HepG2 (cell line): Measurements from ENCODE around the gene VDAC1. TPM values are rescaled to one million over a fixed set of nuclear protein-coding genes. Genes with fewer than 3 reads are reported as not detected.
A peak's percentile ranks its signal among the peaks of the same experiment; 100 is the strongest.

Experiments
- ADNP ChIP-seq: sonication (generic); formaldehyde crosslinking; IDR thresholded peaks from 2 replicates; pipeline ENCODE4 v1.4.0; 2020; ENCODE audit warnings: missing genetic modification reagents
- LCORL ChIP-seq, 2 experiments: fragments of 450-650 bp in 1 of 2; sonication (generic) in 1 of 2; formaldehyde crosslinking in 1 of 2; IDR thresholded peaks; 2 replicates each; pipeline versions ENCODE4 v1.5.0 to v1.6.1; 2017 to 2020; ENCODE audit warnings: antibody characterized with exemption in 1 of 2, missing genetic modification reagents in 1 of 2
- NONO ChIP-seq, 2 experiments: fragments of 450-650 bp in 1 of 2; sonication (generic) in 1 of 2; formaldehyde crosslinking in 1 of 2; IDR thresholded peaks in 1 of 2; conservative IDR thresholded peaks in 1 of 2; 2 replicates each; pipeline versions ENCODE4 v1.6.1 to v1.8.0; 2017 to 2022; ENCODE audit warnings: mild to moderate bottlenecking in 1 of 2, missing genetic modification reagents in 1 of 2, moderate library complexity in 1 of 2
- NR2F6 ChIP-seq, 2 experiments: IDR thresholded peaks; 2 replicates each; pipeline ENCODE4 v1.6.1; 2016; ENCODE audit warnings: antibody characterized with exemption in 1 of 2, mild to moderate bottlenecking in 1 of 2
- SALL1 ChIP-seq: sonication (generic); formaldehyde crosslinking; IDR thresholded peaks from 2 replicates; pipeline ENCODE4 v1.8.0; 2022; ENCODE audit warnings: mild to moderate bottlenecking, missing genetic modification reagents
- SNAPC2 ChIP-seq: sonication (generic); formaldehyde crosslinking; IDR thresholded peaks from 2 replicates; pipeline ENCODE4 v1.8.1; 2022; ENCODE audit warnings: mild to moderate bottlenecking, missing genetic modification reagents
- ZFP90 ChIP-seq: sonication (generic); formaldehyde crosslinking; IDR thresholded peaks from 2 replicates; pipeline ENCODE4 v1.8.0; 2022; ENCODE audit warnings: missing genetic modification reagents, mild to moderate bottlenecking, inconsistent platforms, borderline replicate concordance
- ZNF816 ChIP-seq: sonication (generic); formaldehyde crosslinking; IDR thresholded peaks from 2 replicates; pipeline ENCODE4 v1.8.0; 2022; ENCODE audit warnings: missing genetic modification reagents, mild to moderate bottlenecking, borderline replicate concordance
- polyA plus RNA-seq, 8 experiments: library from polyadenylated mRNA; depleted of rRNA in 3 of 8; stranded (reverse) in 7 of 8; unstranded in 1 of 8; fragments of >200 nt; fragmentation: Illumina TruSeq in 4 of 8; extraction: Trizol in 4 of 8; gene quantifications; 2 replicates each; pipeline versions ENCODE4 v1.2.1 to v1.2.3, GENCODE V29; 2011 to 2016; ENCODE audit warnings: low read depth in 4 of 8, missing spikeins in 1 of 8, mixed read lengths in 1 of 8; ENCODE audit not compliant: insufficient read depth in 1 of 8
- total RNA-seq, 5 experiments: library from RNA; depleted of rRNA; stranded (reverse); fragments of >200 nt; fragmentation: Illumina TruSeq; extraction: Trizol; gene quantifications; 2 replicates each; pipeline ENCODE4 v1.2.3, GENCODE V29; 2016; ENCODE audit warnings: low read depth in 1 of 5
- TF ChIP-seq, protein P1 (sequence below): sonication (generic); formaldehyde crosslinking; IDR thresholded peaks from 2 replicates; pipeline ENCODE4 v1.4.0; 2020; ENCODE audit warnings: mild to moderate bottlenecking, missing genetic modification reagents
- TF ChIP-seq, protein P2 (sequence below): sonication (generic); formaldehyde crosslinking; IDR thresholded peaks from 2 replicates; pipeline ENCODE4 v1.5.0; 2020; ENCODE audit warnings: mild to moderate bottlenecking, missing genetic modification reagents, borderline replicate concordance
- TF ChIP-seq, protein P3 (sequence below): sonication (generic); formaldehyde crosslinking; conservative IDR thresholded peaks from 2 replicates; pipeline ENCODE4 v1.8.1; 2023; ENCODE audit warnings: missing genetic modification reagents
- TF ChIP-seq, protein P4 (sequence below): IDR thresholded peaks from 2 replicates; pipeline ENCODE4 v1.4.0; 2020; ENCODE audit warnings: mild to moderate bottlenecking, missing genetic modification reagents
- TF ChIP-seq, protein P5 (sequence below): sonication (generic); formaldehyde crosslinking; IDR thresholded peaks from 2 replicates; pipeline ENCODE4 v1.5.1; 2020; ENCODE audit warnings: missing genetic modification reagents, mild to moderate bottlenecking, borderline replicate concordance
- TF ChIP-seq, protein P6 (sequence below): sonication (generic); formaldehyde crosslinking; IDR thresholded peaks from 2 replicates; pipeline ENCODE4 v1.4.0; 2020; ENCODE audit warnings: mild to moderate bottlenecking, missing genetic modification reagents

Gene VDAC1
- total and polyA plus RNA-seq, 2 of the 13 experiments (the other 11 are each of a cell fraction or from before 2014, with no cell fraction given), result 112 to 380 TPM

DNA sequence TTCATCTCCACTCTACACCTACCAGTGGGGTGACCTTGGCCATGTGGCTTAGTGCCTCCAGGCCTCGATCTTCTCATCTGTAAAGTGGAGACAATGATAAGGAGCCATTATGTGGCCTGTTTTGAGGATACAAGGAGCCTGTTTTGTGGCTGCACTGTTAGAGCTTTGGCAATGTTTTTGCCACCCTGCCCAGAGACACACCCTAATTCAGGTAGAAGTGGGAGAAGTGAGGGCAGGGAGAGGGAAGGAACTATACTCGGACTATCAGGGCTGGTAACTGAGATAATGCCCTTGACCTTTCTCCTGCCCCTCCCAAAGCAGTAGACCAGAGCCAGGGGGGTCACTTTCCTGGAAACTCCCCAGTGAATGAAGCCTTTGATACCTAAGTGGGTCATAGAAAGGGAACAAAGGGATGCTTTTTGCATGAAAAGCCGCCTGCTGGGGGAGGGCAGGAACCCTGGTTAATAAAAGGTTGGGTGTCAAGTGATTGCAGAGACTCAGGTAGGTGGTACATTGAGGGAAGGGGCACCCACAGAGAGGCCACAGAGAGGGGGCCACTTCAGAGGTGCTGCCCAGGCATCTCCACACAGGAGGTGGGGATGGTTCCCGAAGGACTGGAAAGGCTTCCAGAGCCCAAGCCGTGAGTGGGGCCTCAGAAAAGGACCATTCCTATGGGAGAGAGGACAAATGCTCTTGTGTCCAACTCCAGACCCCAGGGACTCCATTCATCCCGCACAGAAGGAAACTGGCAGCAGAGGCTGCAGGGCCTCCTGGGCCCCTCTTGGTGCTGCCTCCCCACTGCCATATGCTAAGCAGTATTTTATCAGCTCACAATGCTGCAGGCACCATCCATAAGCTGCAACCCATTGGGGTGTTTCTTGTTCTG lies 42.3 kb upstream of the VDAC1 start (continued):
- TF ChIP-seq, protein P1, sequence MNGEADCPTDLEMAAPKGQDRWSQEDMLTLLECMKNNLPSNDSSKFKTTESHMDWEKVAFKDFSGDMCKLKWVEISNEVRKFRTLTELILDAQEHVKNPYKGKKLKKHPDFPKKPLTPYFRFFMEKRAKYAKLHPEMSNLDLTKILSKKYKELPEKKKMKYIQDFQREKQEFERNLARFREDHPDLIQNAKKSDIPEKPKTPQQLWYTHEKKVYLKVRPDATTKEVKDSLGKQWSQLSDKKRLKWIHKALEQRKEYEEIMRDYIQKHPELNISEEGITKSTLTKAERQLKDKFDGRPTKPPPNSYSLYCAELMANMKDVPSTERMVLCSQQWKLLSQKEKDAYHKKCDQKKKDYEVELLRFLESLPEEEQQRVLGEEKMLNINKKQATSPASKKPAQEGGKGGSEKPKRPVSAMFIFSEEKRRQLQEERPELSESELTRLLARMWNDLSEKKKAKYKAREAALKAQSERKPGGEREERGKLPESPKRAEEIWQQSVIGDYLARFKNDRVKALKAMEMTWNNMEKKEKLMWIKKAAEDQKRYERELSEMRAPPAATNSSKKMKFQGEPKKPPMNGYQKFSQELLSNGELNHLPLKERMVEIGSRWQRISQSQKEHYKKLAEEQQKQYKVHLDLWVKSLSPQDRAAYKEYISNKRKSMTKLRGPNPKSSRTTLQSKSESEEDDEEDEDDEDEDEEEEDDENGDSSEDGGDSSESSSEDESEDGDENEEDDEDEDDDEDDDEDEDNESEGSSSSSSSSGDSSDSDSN (CRISPR knock-in tag), result peak; percentile 55; the same call in 1 of the 2 replicates
- TF ChIP-seq, protein P2, sequence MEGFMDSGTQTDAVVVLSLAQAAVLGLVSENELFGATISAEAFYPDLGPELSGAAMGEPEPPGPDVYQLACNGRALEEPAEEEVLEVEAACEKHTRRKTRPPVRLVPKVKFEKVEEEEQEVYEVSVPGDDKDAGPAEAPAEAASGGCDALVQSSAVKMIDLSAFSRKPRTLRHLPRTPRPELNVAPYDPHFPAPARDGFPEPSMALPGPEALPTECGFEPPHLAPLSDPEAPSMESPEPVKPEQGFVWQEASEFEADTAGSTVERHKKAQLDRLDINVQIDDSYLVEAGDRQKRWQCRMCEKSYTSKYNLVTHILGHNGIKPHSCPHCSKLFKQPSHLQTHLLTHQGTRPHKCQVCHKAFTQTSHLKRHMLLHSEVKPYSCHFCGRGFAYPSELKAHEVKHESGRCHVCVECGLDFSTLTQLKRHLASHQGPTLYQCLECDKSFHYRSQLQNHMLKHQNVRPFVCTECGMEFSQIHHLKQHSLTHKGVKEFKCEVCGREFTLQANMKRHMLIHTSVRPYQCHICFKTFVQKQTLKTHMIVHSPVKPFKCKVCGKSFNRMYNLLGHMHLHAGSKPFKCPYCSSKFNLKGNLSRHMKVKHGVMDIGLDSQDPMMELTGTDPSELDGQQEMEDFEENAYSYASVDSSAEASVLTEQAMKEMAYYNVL, result peak; percentile 74; the same call in 1 of the 2 replicates
- TF ChIP-seq, protein P3, sequence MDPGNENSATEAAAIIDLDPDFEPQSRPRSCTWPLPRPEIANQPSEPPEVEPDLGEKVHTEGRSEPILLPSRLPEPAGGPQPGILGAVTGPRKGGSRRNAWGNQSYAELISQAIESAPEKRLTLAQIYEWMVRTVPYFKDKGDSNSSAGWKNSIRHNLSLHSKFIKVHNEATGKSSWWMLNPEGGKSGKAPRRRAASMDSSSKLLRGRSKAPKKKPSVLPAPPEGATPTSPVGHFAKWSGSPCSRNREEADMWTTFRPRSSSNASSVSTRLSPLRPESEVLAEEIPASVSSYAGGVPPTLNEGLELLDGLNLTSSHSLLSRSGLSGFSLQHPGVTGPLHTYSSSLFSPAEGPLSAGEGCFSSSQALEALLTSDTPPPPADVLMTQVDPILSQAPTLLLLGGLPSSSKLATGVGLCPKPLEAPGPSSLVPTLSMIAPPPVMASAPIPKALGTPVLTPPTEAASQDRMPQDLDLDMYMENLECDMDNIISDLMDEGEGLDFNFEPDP (CRISPR knock-in tag), result no peak
- TF ChIP-seq ADNP (CRISPR knock-in tag), result peak; percentile 66; the same call in 1 of the 2 replicates
- TF ChIP-seq LCORL (IDR thresholded peaks at IDR 0.05), result no peak
- peak; percentile 33; the same call in 1 of the 2 replicates for TF ChIP-seq LCORL (CRISPR knock-in tag; IDR thresholded peaks at IDR 0.05)
- TF ChIP-seq NR2F6 (IDR thresholded peaks at IDR 0.05), result peak; percentile 98
- peak; percentile 99 for TF ChIP-seq NR2F6 (CRISPR knock-in tag; IDR thresholded peaks at IDR 0.05)
- TF ChIP-seq, protein P4, sequence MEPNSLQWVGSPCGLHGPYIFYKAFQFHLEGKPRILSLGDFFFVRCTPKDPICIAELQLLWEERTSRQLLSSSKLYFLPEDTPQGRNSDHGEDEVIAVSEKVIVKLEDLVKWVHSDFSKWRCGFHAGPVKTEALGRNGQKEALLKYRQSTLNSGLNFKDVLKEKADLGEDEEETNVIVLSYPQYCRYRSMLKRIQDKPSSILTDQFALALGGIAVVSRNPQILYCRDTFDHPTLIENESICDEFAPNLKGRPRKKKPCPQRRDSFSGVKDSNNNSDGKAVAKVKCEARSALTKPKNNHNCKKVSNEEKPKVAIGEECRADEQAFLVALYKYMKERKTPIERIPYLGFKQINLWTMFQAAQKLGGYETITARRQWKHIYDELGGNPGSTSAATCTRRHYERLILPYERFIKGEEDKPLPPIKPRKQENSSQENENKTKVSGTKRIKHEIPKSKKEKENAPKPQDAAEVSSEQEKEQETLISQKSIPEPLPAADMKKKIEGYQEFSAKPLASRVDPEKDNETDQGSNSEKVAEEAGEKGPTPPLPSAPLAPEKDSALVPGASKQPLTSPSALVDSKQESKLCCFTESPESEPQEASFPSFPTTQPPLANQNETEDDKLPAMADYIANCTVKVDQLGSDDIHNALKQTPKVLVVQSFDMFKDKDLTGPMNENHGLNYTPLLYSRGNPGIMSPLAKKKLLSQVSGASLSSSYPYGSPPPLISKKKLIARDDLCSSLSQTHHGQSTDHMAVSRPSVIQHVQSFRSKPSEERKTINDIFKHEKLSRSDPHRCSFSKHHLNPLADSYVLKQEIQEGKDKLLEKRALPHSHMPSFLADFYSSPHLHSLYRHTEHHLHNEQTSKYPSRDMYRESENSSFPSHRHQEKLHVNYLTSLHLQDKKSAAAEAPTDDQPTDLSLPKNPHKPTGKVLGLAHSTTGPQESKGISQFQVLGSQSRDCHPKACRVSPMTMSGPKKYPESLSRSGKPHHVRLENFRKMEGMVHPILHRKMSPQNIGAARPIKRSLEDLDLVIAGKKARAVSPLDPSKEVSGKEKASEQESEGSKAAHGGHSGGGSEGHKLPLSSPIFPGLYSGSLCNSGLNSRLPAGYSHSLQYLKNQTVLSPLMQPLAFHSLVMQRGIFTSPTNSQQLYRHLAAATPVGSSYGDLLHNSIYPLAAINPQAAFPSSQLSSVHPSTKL (CRISPR knock-in tag), result peak; percentile 93
- TF ChIP-seq NONO (IDR thresholded peaks at IDR 0.05), result no peak
- peak; percentile 56; the same call in 1 of the 2 replicates for TF ChIP-seq NONO (CRISPR knock-in tag; conservative IDR thresholded peaks at IDR 0.05)
- TF ChIP-seq, protein P5, sequence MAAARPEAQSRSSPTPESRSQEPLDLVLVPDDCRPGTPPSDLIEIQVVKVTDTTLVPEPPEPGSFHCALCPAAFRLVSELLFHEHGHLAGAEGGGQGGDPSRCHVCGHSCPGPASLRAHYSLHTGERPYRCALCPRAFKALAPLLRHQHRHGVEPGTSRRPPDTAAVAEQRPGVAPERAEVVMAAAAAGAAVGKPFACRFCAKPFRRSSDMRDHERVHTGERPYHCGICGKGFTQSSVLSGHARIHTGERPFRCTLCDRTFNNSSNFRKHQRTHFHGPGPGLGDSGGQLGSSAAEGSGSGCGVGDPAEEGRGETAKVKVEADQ (CRISPR knock-in tag), result no peak
- no peak for TF ChIP-seq ZNF816 (CRISPR knock-in tag)
- TF ChIP-seq SNAPC2 (CRISPR knock-in tag), result 0 out of 2 replicates have a peak, but pooled peaks have one; percentile 40
- TF ChIP-seq, protein P6, sequence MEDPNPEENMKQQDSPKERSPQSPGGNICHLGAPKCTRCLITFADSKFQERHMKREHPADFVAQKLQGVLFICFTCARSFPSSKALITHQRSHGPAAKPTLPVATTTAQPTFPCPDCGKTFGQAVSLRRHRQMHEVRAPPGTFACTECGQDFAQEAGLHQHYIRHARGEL (CRISPR knock-in tag), result no peak
- peak; percentile 66 for TF ChIP-seq SALL1 (CRISPR knock-in tag)
- TF ChIP-seq ZFP90 (CRISPR knock-in tag), result 0 out of 2 replicates have a peak, but pooled peaks have one; percentile 61
